ENCODE results near the gene KIFBP. TPM values are rescaled to one million over a fixed set of nuclear protein-coding genes. Genes with fewer than 3 reads are reported as not detected.
"Not testable (repeated sequence)": the region's sequence is repeated elsewhere in the genome, so short reads cannot be mapped to it uniquely, and the experiment has no call there.

Gene KIFBP
- total and polyA plus RNA-seq, 9 donors: 15.7 to 59.2 (median 26.7) TPM

- TF ChIP-seq POLR2A (IDR thresholded peaks at IDR 0.05) (no peak), EP300 (IDR thresholded peaks at IDR 0.05) (no peak)
- Histone ChIP-seq H3K27me3 (no peaks in the 10 kb centered on the region), H3K4me1 (ENCODE audit: insufficient read depth) (no peaks in the 10 kb centered on the region), H3K9me3 (no peaks in the 10 kb centered on the region), H3K4me3 (no peak overlapping the region), H3K36me3 (no peaks in the 10 kb centered on the region), H3K27ac (no peak overlapping the region)
- 96 to 98% (median 96%) methylated on average over 19 of the region's 19 CpGs for WGBS, 3 donors
- DNase-seq: no peak
- intact Hi-C loops (cut with DNase I): no loop called here
Measured at GRCh38 chr10:69022611-69023010, 34.0 kb downstream of the KIFBP start.

GRCh38 chr10:69025370-69025896 lies 36.8 kb downstream of the KIFBP start:
- Histone ChIP-seq H3K27me3 (no peaks in the 10 kb centered on the region), H3K4me1 (ENCODE audit: insufficient read depth) (no peaks in the 10 kb centered on the region), H3K27ac (no peak overlapping the region), H3K4me3 (no peak overlapping the region), H3K9me3 (no peaks in the 10 kb centered on the region), H3K36me3 (no peaks in the 10 kb centered on the region)
- TF ChIP-seq EP300 (IDR thresholded peaks at IDR 0.05): no peak
- TF ChIP-seq CTCF (IDR thresholded peaks at IDR 0.05): no peak
- no peak for TF ChIP-seq POLR2A (IDR thresholded peaks at IDR 0.05)
- DNase-seq: no peak
- intact Hi-C loops (cut with DNase I): no loop called here
- 73 to 82% (median 77%) methylated on average over 4 of the region's 4 CpGs for WGBS, 3 donors

- Histone ChIP-seq H3K27me3 (no peaks in the 10 kb centered on the region), H3K36me3 (no peaks in the 10 kb centered on the region), H3K27ac (no peak overlapping the region), H3K4me1 (ENCODE audit: insufficient read depth) (no peaks in the 10 kb centered on the region), H3K4me3 (no peak overlapping the region), H3K9me3 (no peaks in the 10 kb centered on the region)
- no peak for DNase-seq
- TF ChIP-seq EP300 (IDR thresholded peaks at IDR 0.05) (no peak), CTCF (IDR thresholded peaks at IDR 0.05) (no peak), POLR2A (IDR thresholded peaks at IDR 0.05) (no peak)
- WGBS, 3 donors: 83 to 92% (median 85%) methylated on average over 4 of the region's 4 CpGs
- intact Hi-C loops (cut with DNase I): no loop called here
Measured at GRCh38 chr10:69033256-69033655, 44.7 kb downstream of the KIFBP start.

- H3K4me1 ChIP-seq (ENCODE audit: insufficient read depth): no peaks in the 10 kb centered on the region
- DNase-seq: no peak
- 92 to 96% (median 95%) methylated on average over 1 of the region's 1 CpG for WGBS, 3 donors
- no peak overlapping the region for H3K27ac ChIP-seq
- H3K4me3 ChIP-seq: no peak overlapping the region
- H3K27me3 ChIP-seq: no peaks in the 10 kb centered on the region
- intact Hi-C loops (cut with DNase I): no loop called here
- H3K36me3 ChIP-seq: no peaks in the 10 kb centered on the region
- TF ChIP-seq EP300 (IDR thresholded peaks at IDR 0.05): no peak
- TF ChIP-seq CTCF (IDR thresholded peaks at IDR 0.05): no peak
- TF ChIP-seq POLR2A (IDR thresholded peaks at IDR 0.05): no peak
- H3K9me3 ChIP-seq: no peaks in the 10 kb centered on the region
Measured at GRCh38 chr10:69037489-69037888, 48.9 kb downstream of the KIFBP start.

- H3K4me1 ChIP-seq (ENCODE audit: insufficient read depth); H3K36me3 ChIP-seq; H3K27ac ChIP-seq; DNase-seq; intact Hi-C loops (cut with DNase I); H3K27me3 ChIP-seq; H3K4me3 ChIP-seq; H3K9me3 ChIP-seq: not testable (repeated sequence)
- 70 to 72% (median 70%) methylated on average over 5 of the region's 5 CpGs for WGBS, 3 donors
Measured at GRCh38 chr10:69040904-69041303, 52.3 kb downstream of the KIFBP start.
